PC-9 (cell line): Measurements from ENCODE around the gene ADCY3. TPM values are rescaled to one million over a fixed set of nuclear protein-coding genes. Genes with fewer than 3 reads are reported as not detected.

Source experiments
- BruUV-seq: library from RNA; stranded (reverse); fragments of 400-500 nt; replicated peaks from 2 replicates; lab custom pipeline; 2021; lab: Mats Ljungman, UMichigan
- CTCF ChIA-PET: fragments of 300-600 bp; sonication (Branson Sonifier 250); formaldehyde crosslinking; loops from one replicate; lab custom pipeline; 2022; ENCODE audit warnings: antibody characterized with exemption; lab: Charles Lee
- POLR2A ChIA-PET: fragments of 300-600 bp; sonication (Branson Sonifier 250); formaldehyde crosslinking; loops from one replicate; lab custom pipeline; 2022; ENCODE audit warnings: antibody characterized with exemption; ENCODE audit not compliant: unreplicated experiment; lab: Charles Lee
- DNase-seq, 2 experiments: peaks; one replicate each; pipeline versions ENCODE4 v3.0.0 to v3.0.0-alpha.2; 2015 to 2022; ENCODE audit warnings: mixed read lengths in 1 of 2
- H2AFZ ChIP-seq: fragments of 200-600 bp; sonication (generic); 2 replicates; pipeline ENCODE4 v1.8.1; 2017; ENCODE audit warnings: antibody characterized with exemption
- H3F3A ChIP-seq: fragments of 200-600 bp; sonication (generic); 2 replicates; pipeline ENCODE4 v1.8.1; 2017; ENCODE audit warnings: antibody characterized with exemption, mild to moderate bottlenecking, low read depth; ENCODE audit not compliant: insufficient read depth
- H3K27ac ChIP-seq: fragments of 200-600 bp; sonication (generic); 2 replicates; pipeline ENCODE4 v1.6.1; 2016; ENCODE audit warnings: mixed run types
- H3K27me3 ChIP-seq: fragments of 200-600 bp; sonication (generic); 2 replicates; pipeline ENCODE4 v1.6.1; 2016; ENCODE audit warnings: low read depth, mixed run types; ENCODE audit not compliant: insufficient read depth
- H3K36me3 ChIP-seq: fragments of 200-600 bp; sonication (generic); 2 replicates; pipeline ENCODE4 v1.6.1; 2016; ENCODE audit warnings: low read depth, mixed run types
- H3K4me1 ChIP-seq: fragments of 200-600 bp; sonication (generic); replicated peaks from 2 replicates; pipeline ENCODE4 v1.6.1; 2016; ENCODE audit warnings: mixed run types; ENCODE audit not compliant: insufficient read depth
- H3K4me2 ChIP-seq: fragments of 200-600 bp; sonication (generic); 2 replicates; pipeline ENCODE4 v1.6.1; 2017; ENCODE audit warnings: mixed run types
- H3K4me3 ChIP-seq: fragments of 200-600 bp; sonication (generic); 2 replicates; pipeline ENCODE4 v1.6.1; 2016; ENCODE audit warnings: mixed run types
- H3K79me2 ChIP-seq: fragments of 200-600 bp; sonication (generic); 2 replicates; pipeline ENCODE4 v1.6.1; 2017; ENCODE audit warnings: low read depth, mixed run types
- H3K9me2 ChIP-seq: fragments of 200-600 bp; sonication (generic); 2 replicates; pipeline ENCODE4 v1.8.1; 2017; ENCODE audit warnings: mild to moderate bottlenecking; ENCODE audit not compliant: insufficient read depth
- H3K9me3 ChIP-seq: fragments of 200-600 bp; sonication (generic); 2 replicates; pipeline ENCODE4 v1.8.1; 2016; ENCODE audit warnings: low read depth; ENCODE audit not compliant: insufficient read depth
- H4K20me1 ChIP-seq: fragments of 200-600 bp; sonication (generic); 2 replicates; pipeline ENCODE4 v1.8.1; 2017; ENCODE audit not compliant: insufficient read depth
- CTCF ChIP-seq: fragments of 200-600 bp; sonication (generic); conservative IDR thresholded peaks from 2 replicates; pipeline ENCODE4 v1.6.1; 2017; ENCODE audit warnings: mixed run types, antibody characterized with exemption, mild to moderate bottlenecking, moderate library complexity
- EZH2 ChIP-seq: fragments of 200-600 bp; sonication (generic); IDR thresholded peaks from 2 replicates; pipeline ENCODE4 v1.8.0; 2017; ENCODE audit warnings: antibody characterized with exemption, low read depth
- intact Hi-C: fragments of 100-400 bp; cut with micrococcal nuclease; formaldehyde crosslinking; loops from one replicate; pipeline ENCODE4 v1.10.0; 2022; ENCODE audit not compliant: unreplicated experiment
- total RNA-seq: library from RNA; stranded (reverse); gene quantifications from 2 replicates; pipeline ENCODE4 v1.2.3, GENCODE V29; 2021

The ADCY3 gene
- total RNA-seq, 1 experiment from 2014 or later, result 46.3 TPM

- ChIA-PET CTCF (no interaction called here), POLR2A (no interaction called here)
- TF ChIP-seq EZH2 (no peak), CTCF (no peak)
- Histone ChIP-seq H4K20me1 (no peaks in the 10 kb centered on the region), H3K79me2 (no peaks in the 10 kb centered on the region), H3K9me2 (no peaks in the 10 kb centered on the region), H3K4me3 (no peak overlapping the region; the same call in 1 of the 2 replicates), H3K9me3 (peaks cover 24% of the 10 kb centered on the region), H3K27me3 (no peaks in the 10 kb centered on the region), H3F3A (no peaks in the 10 kb centered on the region), H3K4me1 (no peaks in the 10 kb centered on the region), H2AFZ (no peak overlapping the region), H3K36me3 (peaks cover 3% of the 10 kb centered on the region), H3K4me2 (no peak overlapping the region), H3K27ac (no peak overlapping the region)
- intact Hi-C loops, result no loop called here
- DNase-seq, result no peak
- no TSS peak for BruUV-seq
Observed at GRCh38 chr2:24893934-24894333, 26.1 kb downstream of the ADCY3 start.

GRCh38 chr2:24892928-24893327, 27.1 kb downstream of the ADCY3 start:
- no peaks in the 10 kb centered on the region for H3K27me3 ChIP-seq
- H3K79me2 ChIP-seq, result no peaks in the 10 kb centered on the region
- H3K36me3 ChIP-seq, result peaks cover 3% of the 10 kb centered on the region
- H3F3A ChIP-seq, result no peaks in the 10 kb centered on the region
- BruUV-seq, result no TSS peak
- H3K27ac ChIP-seq, result no peak overlapping the region
- intact Hi-C loops, result no loop called here
- CTCF ChIA-PET, result interaction anchor here (0.7 kb wide), 1 partner anchor 661 kb away, joined by 5 read pairs; no protein-coding TSS in a partner anchor
- POLR2A ChIA-PET, result no interaction called here
- no peak overlapping the region for H3K4me3 ChIP-seq
- H3K9me3 ChIP-seq, result peaks cover 24% of the 10 kb centered on the region
- DNase-seq, result no peak
- no peak overlapping the region for H2AFZ ChIP-seq
- H3K4me2 ChIP-seq, result no peak overlapping the region
- H4K20me1 ChIP-seq, result no peaks in the 10 kb centered on the region
- no peaks in the 10 kb centered on the region for H3K9me2 ChIP-seq
- TF ChIP-seq CTCF (no peak), EZH2 (no peak)
- no peaks in the 10 kb centered on the region for H3K4me1 ChIP-seq

GRCh38 chr2:24891201-24891600, 28.8 kb downstream of the ADCY3 start:
- Histone ChIP-seq H3K27ac (no peak overlapping the region), H3K9me3 (peaks cover 21% of the 10 kb centered on the region), H3K36me3 (peaks cover 3% of the 10 kb centered on the region; the same call in 1 of the 2 replicates), H3F3A (no peaks in the 10 kb centered on the region), H3K27me3 (no peaks in the 10 kb centered on the region), H3K4me3 (no peak overlapping the region), H3K79me2 (no peaks in the 10 kb centered on the region), H3K9me2 (no peaks in the 10 kb centered on the region), H2AFZ (no peak overlapping the region), H4K20me1 (no peaks in the 10 kb centered on the region), H3K4me1 (no peaks in the 10 kb centered on the region), H3K4me2 (no peak overlapping the region)
- TF ChIP-seq CTCF (no peak), EZH2 (no peak)
- no TSS peak for BruUV-seq
- CTCF ChIA-PET, result no interaction called here
- DNase-seq, result no peak
- intact Hi-C loops, result no loop called here
- POLR2A ChIA-PET, result interaction anchor here (0.5 kb wide), 1 partner anchor 293 kb away, joined by 3 read pairs; no protein-coding TSS in a partner anchor
